Measurements from ENCODE around the gene NFKBIZ.

DNA sequence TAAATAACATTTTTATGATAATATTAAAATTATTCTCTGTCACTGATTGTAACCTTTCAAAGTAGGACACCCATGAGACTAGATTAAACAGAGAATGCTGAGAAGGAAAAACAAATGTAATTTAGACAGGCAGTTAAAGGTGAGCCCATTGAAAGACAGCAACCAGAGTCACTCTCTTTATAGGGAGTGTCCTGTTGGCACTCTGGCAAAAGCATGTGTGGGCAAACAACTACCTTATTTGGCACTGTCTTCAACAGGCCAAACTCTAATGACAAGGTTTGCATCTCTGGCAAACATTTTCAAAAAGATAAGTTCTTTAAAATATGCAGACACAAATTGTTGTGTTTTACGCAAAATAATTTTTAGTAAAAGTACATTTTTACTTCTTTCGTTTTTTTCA lies 29.8 kb downstream of the NFKBIZ start:
- no peak for TF ChIP-seq CTCF (conservative IDR thresholded peaks at IDR 0.05; ENCODE audit: low read depth, low read length)
- TF ChIP-seq EZH2 (IDR thresholded peaks at IDR 0.05; ENCODE audit: low read length, unreplicated experiment) = no peak

All from PC-3 (cell line).